UCSD-AML1 (cell line): Measurements from ENCODE around the gene USP27X.

Experiments used
- DNase-seq: peaks from one replicate; lab custom pipeline; 2025; ENCODE audit not compliant: unreplicated experiment; lab: John Stamatoyannopoulos, UW

The USP27X gene

GRCh38 chrX:49880668-49881067 lies 1.4 kb downstream of the USP27X start:
- no peak for DNase-seq

GRCh38 chrX:49884290-49884862 lies 5.1 kb downstream of the USP27X start:
- peak; percentile 73 for DNase-seq

GRCh38 chrX:49892542-49892941 lies 13.3 kb downstream of the USP27X start:
- no peak for DNase-seq

- no peak for DNase-seq
These were observed 17.7 kb downstream of the USP27X start for GRCh38 chrX:49896951-49897350.

- DNase-seq = no peak
These were observed 21.8 kb downstream of the USP27X start for GRCh38 chrX:49901048-49901447.

GRCh38 chrX:49910344-49910743 lies 31.1 kb downstream of the USP27X start:
- DNase-seq = no peak

- no peak for DNase-seq
These were observed 32.8 kb downstream of the USP27X start for GRCh38 chrX:49912086-49912485.

GRCh38 chrX:49912861-49913260 lies 33.6 kb downstream of the USP27X start:
- no peak for DNase-seq

- no peak for DNase-seq
These were observed 36.3 kb downstream of the USP27X start for GRCh38 chrX:49915361-49916222.

- DNase-seq = no peak
These were observed 40.3 kb downstream of the USP27X start for GRCh38 chrX:49919617-49920016.

GRCh38 chrX:49921109-49921508 lies 41.8 kb downstream of the USP27X start:
- DNase-seq = no peak

GRCh38 chrX:49922291-49923241 lies 43.3 kb downstream of the USP27X start, which contains the start of gene CLCN5:
Gene CLCN5, plus strand, starts transcription at chrX:49922596. Its CDS starts 2,703 bp downstream, at chrX:49925299.
- peak; percentile 94 for DNase-seq

- no peak for DNase-seq
These were observed 45.9 kb downstream of the USP27X start for GRCh38 chrX:49925176-49925575.

GRCh38 chrX:49930039-49930438 lies 50.8 kb downstream of the USP27X start:
- no peak for DNase-seq
